GM12865 (cell line): ENCODE data around the gene PSMB7.

ENCODE experiments used
- DNase-seq: peaks from one replicate; pipeline ENCODE4 v3.0.0; 2010; ENCODE audit warnings: low read depth
- H3K4me3 ChIP-seq: 2 replicates; pipeline ENCODE4 v1.5.1; 2011; ENCODE audit warnings: mild to moderate bottlenecking, low read depth, low read length, control low read depth
- CTCF ChIP-seq: IDR thresholded peaks from 2 replicates; pipeline ENCODE4 v1.5.1; 2011; ENCODE audit warnings: low read length, control low read depth, low read depth, inconsistent platforms; ENCODE audit not compliant: insufficient read depth; ENCODE audit errors: missing control alignments

The PSMB7 gene

DNA sequence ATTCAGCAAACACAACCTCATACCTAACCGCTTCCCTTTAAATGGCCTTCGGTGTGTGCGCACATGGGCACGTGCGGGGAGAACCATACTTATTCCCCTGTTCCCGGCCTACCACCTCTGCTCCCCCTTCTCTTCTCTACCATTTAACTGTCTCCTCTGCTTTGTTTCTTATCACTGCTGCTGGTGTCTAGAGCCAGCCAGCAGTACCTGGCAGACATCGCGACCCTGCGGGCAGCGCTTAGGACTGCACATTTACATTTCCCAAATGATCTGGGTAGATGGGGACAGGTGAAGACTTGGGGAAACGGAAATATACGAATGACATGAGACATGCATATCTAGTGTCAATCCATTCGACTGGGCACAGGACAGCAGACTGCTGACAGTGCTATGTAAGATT is 56.6 kb downstream of the PSMB7 start:
- TF ChIP-seq CTCF, result no peak

DNA sequence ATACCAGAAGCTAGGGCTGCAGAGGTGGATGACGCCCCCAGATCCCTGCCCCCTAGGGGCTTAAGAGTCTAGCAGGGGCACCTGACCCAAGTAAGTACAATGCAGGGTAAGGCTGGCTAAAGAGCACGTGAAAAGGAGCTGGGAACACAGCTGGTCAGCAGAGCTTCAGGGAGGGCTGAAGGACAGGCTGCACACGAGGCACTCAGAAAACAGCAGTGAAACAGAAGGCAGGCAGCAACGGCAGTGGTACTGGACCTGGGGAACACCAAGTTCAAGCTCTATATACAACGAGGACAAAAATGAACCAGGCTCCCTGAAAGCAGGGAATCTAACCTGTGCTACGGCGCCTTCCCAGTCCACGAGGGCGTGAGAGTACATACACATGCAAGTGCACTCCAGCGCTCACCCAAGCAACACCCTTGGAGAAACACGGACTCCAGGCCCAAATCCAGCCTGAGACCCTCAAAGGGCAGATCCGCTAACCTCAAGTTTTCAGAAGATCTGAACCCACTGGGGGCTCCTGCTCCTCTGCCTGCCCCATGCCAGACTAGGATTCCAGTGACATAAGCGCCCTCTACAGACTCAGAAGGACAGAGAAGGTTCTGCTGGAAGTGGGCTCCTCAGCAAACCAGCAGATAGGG is 57.4 kb downstream of the PSMB7 start:
- H3K4me3 ChIP-seq, result no peak overlapping the region
- TF ChIP-seq CTCF, result peak; percentile 11
- peak; percentile 19 for DNase-seq

More for the DNA sequence above, 56.6 kb downstream of the PSMB7 start:
- H3K4me3 ChIP-seq, result no peak overlapping the region
- no peak for DNase-seq

GRCh38 chr9:124356745-124357390 is 58.4 kb downstream of the PSMB7 start:
- no peak for TF ChIP-seq CTCF
- H3K4me3 ChIP-seq, result no peak overlapping the region
- no peak for DNase-seq

DNA sequence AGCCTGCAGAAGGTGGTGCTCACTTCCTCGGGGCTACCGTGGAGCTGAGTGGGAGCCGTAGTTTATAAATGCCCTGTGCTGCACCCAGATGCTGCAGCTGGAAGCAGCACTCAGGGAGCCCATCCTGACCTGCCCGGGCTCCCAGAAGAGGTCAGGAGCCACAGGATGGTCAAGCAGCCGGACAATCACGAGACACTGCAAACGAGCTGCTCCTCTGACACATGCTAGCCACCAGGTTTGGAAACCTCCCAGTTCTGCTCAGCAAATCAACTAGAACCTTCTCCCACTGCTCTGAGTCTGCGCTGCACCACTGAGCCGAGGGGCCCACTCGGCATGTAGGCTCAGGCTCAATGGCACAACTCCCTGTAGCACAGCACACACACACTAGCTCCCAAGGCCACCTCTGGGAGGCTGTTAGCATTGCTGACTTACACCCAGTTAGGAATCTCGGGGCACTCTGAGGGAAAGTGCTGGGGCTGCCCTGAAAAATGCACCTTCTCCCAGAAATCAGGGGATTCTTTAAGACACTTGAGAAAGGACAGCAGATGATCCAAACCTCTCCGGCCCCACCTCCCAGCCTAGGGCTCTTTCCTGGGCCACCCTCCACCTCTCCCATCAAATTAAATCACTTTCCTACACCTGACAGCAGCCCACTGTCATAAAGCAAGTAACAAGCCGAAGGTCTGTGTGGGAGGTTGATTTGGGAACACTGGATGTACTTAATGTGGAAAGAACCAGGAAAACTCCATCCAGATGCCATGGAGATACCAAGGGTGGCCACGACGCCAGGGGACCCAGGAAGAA is 59.1 kb downstream of the PSMB7 start:
- no peak overlapping the region for H3K4me3 ChIP-seq
- no peak for TF ChIP-seq CTCF
- DNase-seq, result no peak

DNA sequence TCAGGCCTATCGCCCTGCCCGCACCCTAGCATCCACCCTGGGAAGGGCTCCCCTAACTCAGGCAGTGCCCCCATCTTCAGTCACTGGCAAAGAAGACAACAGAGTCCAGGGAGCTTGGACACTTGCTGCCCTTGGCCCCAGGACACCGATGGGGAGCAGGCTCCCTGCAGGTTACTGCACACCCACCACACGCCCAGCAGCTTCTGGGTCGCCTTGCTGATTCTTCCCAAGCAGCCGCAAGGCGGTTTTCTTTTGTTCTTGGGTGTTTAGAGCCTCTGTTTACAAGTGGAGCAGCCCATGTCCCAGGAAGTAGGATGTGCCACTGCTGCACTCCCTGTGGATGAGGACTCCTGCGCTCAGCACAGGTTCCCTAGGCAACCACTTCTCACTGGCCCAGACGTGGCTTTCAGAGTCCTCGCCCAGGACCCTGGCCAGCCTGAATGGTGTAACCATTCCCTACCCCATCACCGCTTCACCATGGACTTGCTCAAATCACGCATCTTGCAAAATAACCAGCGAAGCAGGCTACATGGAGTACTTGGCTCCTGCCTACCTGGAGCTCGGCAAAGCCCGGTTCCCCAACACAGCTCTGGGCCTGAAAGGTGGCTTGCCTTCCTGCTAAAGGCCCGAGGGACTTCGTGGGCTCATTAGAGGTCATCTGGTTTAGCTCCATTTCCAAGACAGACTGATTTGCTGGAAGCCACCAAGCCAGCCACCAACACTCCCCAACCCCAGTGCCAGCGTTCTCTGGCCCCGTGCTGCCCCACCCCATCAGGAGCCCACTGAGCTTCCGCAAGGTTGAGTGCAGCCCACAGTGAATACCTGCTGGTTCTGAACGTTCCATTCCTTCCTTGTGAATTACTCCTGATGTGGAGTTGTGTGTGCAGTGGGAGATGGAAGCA is 60.0 kb downstream of the PSMB7 start:
- no peak for TF ChIP-seq CTCF
- no peak overlapping the region for H3K4me3 ChIP-seq
- DNase-seq, result no peak

GRCh38 chr9:124354346-124355038 is 60.8 kb downstream of the PSMB7 start:
- TF ChIP-seq CTCF, result no peak
- no peak overlapping the region for H3K4me3 ChIP-seq
- DNase-seq, result peak; percentile 9
